Measurements from ENCODE around the gene TSPY2.
"Not testable (repeated sequence)": the region's sequence is repeated elsewhere in the genome, so short reads cannot be mapped to it uniquely, and the experiment has no call there.

TSPY2 gene

GRCh38 chrY:6245923-6246322 lies at the start of gene TSPY2:
Gene TSPY2, plus strand, starts transcription at chrY:6246223. Its CDS starts 46 bp downstream, at chrY:6246269.
- not testable (repeated sequence) for DNase-seq

GRCh38 chrY:6209565-6209964 lies 36.5 kb upstream of the TSPY2 start:
- DNase-seq = not testable (repeated sequence)

- DNase-seq = not testable (repeated sequence)
Observed at GRCh38 chrY:6217045-6217444, 29.0 kb upstream of the TSPY2 start.

- DNase-seq = not testable (repeated sequence)
Observed at GRCh38 chrY:6269839-6270238, 23.8 kb downstream of the TSPY2 start.

All from right hindlimb (tissue), 1 donor.